Stomach (tissue), 9 donors: ENCODE data around the gene HELQ. TPM values are rescaled to one million over a fixed set of nuclear protein-coding genes. Genes with fewer than 3 reads are reported as not detected.

Experiments
- DNase-seq, 2 donors: peaks; one replicate each; pipeline versions ENCODE4 v3.0.0 to v3.0.0-alpha.2; 2013 to 2019
- H3K27ac ChIP-seq, 5 donors: fragments of 200-600 bp in 4 of 5; sonication (generic) in 4 of 5; one replicate each; pipeline ENCODE4 v1.5.1; 2013 to 2019; ENCODE audit warnings: mild to moderate bottlenecking in 1 of 5, moderate library complexity in 1 of 5
- H3K27me3 ChIP-seq, 3 donors: fragments of 200-600 bp; sonication (generic); one replicate each; pipeline ENCODE4 v1.5.1; 2017 to 2019; ENCODE audit warnings: mixed run types in 1 of 3
- H3K36me3 ChIP-seq, 4 donors: fragments of 200-600 bp; sonication (generic); 1 replicate in 3 of 4; 2 replicates in 1 of 4; pipeline ENCODE4 v1.5.1; 2016 to 2019
- H3K4me1 ChIP-seq, 4 donors: fragments of 200-600 bp; sonication (generic); one replicate each; pipeline ENCODE4 v1.5.1; 2016 to 2019
- H3K4me3 ChIP-seq, 4 donors: fragments of 200-600 bp; sonication (generic) in 3 of 4; one replicate each; pipeline ENCODE4 v1.5.1; 2016 to 2019; ENCODE audit warnings: mild to moderate bottlenecking in 1 of 4
- H3K9me3 ChIP-seq, 4 donors: fragments of 200-600 bp; sonication (generic); one replicate each; pipeline ENCODE4 v1.5.1; 2016 to 2019
- CTCF ChIP-seq, 7 experiments: fragments of 450-650 bp in 4 of 7; fragments of 200-600 bp in 3 of 7; sonication (generic) in 3 of 7; IDR thresholded peaks; one replicate each; pipeline ENCODE4 v1.5.1; 2016 to 2019; ENCODE audit warnings: antibody characterized with exemption in 7 of 7, control low read depth in 2 of 7, mild to moderate bottlenecking in 1 of 7
- EP300 ChIP-seq: sonication (generic); formaldehyde crosslinking; IDR thresholded peaks from one replicate; pipeline ENCODE4 v1.6.1; 2017; ENCODE audit warnings: antibody characterized with exemption
- POLR2A ChIP-seq, 4 donors: fragments of 450-650 bp; IDR thresholded peaks; one replicate each; pipeline ENCODE4 v1.6.1; 2016; ENCODE audit warnings: antibody characterized with exemption in 4 of 4, control low read depth in 2 of 4, mild to moderate bottlenecking in 1 of 4, moderate library complexity in 1 of 4
- POLR2AphosphoS5 ChIP-seq, 3 donors: sonication (generic); formaldehyde crosslinking; IDR thresholded peaks; one replicate each; pipeline ENCODE4 v1.6.1; 2016; ENCODE audit warnings: antibody characterized with exemption in 3 of 3
- WGBS, 5 donors: extraction: QIAGEN DNeasy Blood & Tissue Kit in 3 of 5; methylation state at CpG; one replicate each; pipeline versions ENCODE4 v1.1.5 to v1.1.7; 2013 to 2018; 5-methylcytosine and 5-hydroxymethylcytosine counted together
- intact Hi-C: fragments of 100-400 bp; cut with DNase I; formaldehyde crosslinking; loops from one replicate; pipeline ENCODE4 v1.15.1; 2023; ENCODE audit warnings: low total_unique reads
- polyA plus RNA-seq, 3 donors: library from polyadenylated mRNA; stranded (reverse); fragments of 200-250 nt; gene quantifications; one replicate each; pipeline ENCODE4 v1.2.3, GENCODE V29; 2013
- total RNA-seq, 5 donors: library from RNA; depleted of rRNA; stranded (reverse); fragments of >200 nt; gene quantifications; one replicate each; pipeline versions ENCODE4 v1.1.0 to v1.2.3, GENCODE V29; 2014 to 2016
- donor health status: healthy with polysubstance abuse.
- donor health status: Bipolar disorder and iron deficiency.
- donor health status: healthy.

Gene HELQ
- total and polyA plus RNA-seq, 8 donors, result 5.0 to 26.8 (median 14.2) TPM

GRCh38 chr4:83418211-83418610 is 37.4 kb downstream of the HELQ start:
- Histone ChIP-seq H3K4me3 (no peak overlapping the region), H3K36me3 (peaks cover 5 to 100% (median 90%) of the 10 kb centered on the region in 4 donors), H3K27ac (no peak overlapping the region), H3K4me1 (no peaks in the 10 kb centered on the region), H3K27me3 (no peaks in the 10 kb centered on the region), H3K9me3 (no peaks in the 10 kb centered on the region)
- no peak for DNase-seq
- TF ChIP-seq CTCF (IDR thresholded peaks at IDR 0.05), result no peak
- intact Hi-C loops, result no loop called here

GRCh38 chr4:83417566-83417965 is 38.1 kb downstream of the HELQ start:
- H3K36me3 ChIP-seq, result peaks cover 5 to 100% (median 91%) of the 10 kb centered on the region in 4 donors

GRCh38 chr4:83413676-83414075 is 41.9 kb downstream of the HELQ start:
- TF ChIP-seq POLR2AphosphoS5 (IDR thresholded peaks at IDR 0.05) (no peak), CTCF (IDR thresholded peaks at IDR 0.05) (no peak), POLR2A (IDR thresholded peaks at IDR 0.05) (no peak), EP300 (no peak)
- DNase-seq, result no peak
- H3K36me3 ChIP-seq, result peaks cover 5 to 100% (median 93%) of the 10 kb centered on the region in 4 donors
- H3K4me3 ChIP-seq, result no peak overlapping the region
- intact Hi-C loops, result no loop called here
- no peak overlapping the region for H3K27ac ChIP-seq
- H3K27me3 ChIP-seq, result no peaks in the 10 kb centered on the region
- WGBS, 5 donors, result 95 to 100% (median 97%) methylated on average over 2 of the region's 2 CpGs
- no peaks in the 10 kb centered on the region for H3K9me3 ChIP-seq
- no peaks in the 10 kb centered on the region for H3K4me1 ChIP-seq

More at GRCh38 chr4:83417566-83417965, 38.1 kb downstream of the HELQ start:
- no peaks in the 10 kb centered on the region for H3K4me1 ChIP-seq
- DNase-seq, result peak in 1 of 2 donors; percentile 8
- intact Hi-C loops, result no loop called here
- no peaks in the 10 kb centered on the region for H3K9me3 ChIP-seq
- TF ChIP-seq POLR2A (IDR thresholded peaks at IDR 0.05) (no peak), CTCF (IDR thresholded peaks at IDR 0.05) (no peak), POLR2AphosphoS5 (IDR thresholded peaks at IDR 0.05) (no peak), EP300 (no peak)
- no peaks in the 10 kb centered on the region for H3K27me3 ChIP-seq
- 76 to 90% (median 78%) methylated on average over 4 of the region's 4 CpGs for WGBS, 5 donors
- H3K4me3 ChIP-seq, result no peak overlapping the region
- no peak overlapping the region for H3K27ac ChIP-seq

GRCh38 chr4:83408908-83409307 is 46.7 kb downstream of the HELQ start:
- TF ChIP-seq EP300 (no peak), POLR2AphosphoS5 (IDR thresholded peaks at IDR 0.05) (no peak), CTCF (IDR thresholded peaks at IDR 0.05) (no peak), POLR2A (IDR thresholded peaks at IDR 0.05) (no peak)
- intact Hi-C loops, result no loop called here

More at GRCh38 chr4:83408908-83409307, 46.7 kb downstream of the HELQ start:
- H3K27me3 ChIP-seq, result no peaks in the 10 kb centered on the region
- no peak overlapping the region for H3K27ac ChIP-seq
- peaks cover 0 to 81% (median 66%) of the 10 kb centered on the region in 4 donors for H3K36me3 ChIP-seq
- no peak for DNase-seq
- H3K9me3 ChIP-seq, result no peaks in the 10 kb centered on the region
- H3K4me1 ChIP-seq, result no peaks in the 10 kb centered on the region
- no peak overlapping the region for H3K4me3 ChIP-seq
- 92 to 100% (median 93%) methylated on average over 1 of the region's 1 CpG for WGBS, 5 donors
